GM18505 (cell line): ENCODE measurements around the gene DOCK1.

ENCODE experiments used
- ATAC-seq: cut with Tn5 transposase; IDR thresholded peaks from one replicate; pipeline ENCODE4 v1.9.1; 2021; ENCODE audit not compliant: unreplicated experiment
- POLR2A ChIP-seq: IDR thresholded peaks from 4 replicates; pipeline ENCODE4 v1.6.1; 2011; ENCODE audit warnings: borderline replicate concordance; ENCODE audit not compliant: insufficient read depth, insufficient read length; ENCODE audit errors: extremely low read depth

The DOCK1 gene

DNA sequence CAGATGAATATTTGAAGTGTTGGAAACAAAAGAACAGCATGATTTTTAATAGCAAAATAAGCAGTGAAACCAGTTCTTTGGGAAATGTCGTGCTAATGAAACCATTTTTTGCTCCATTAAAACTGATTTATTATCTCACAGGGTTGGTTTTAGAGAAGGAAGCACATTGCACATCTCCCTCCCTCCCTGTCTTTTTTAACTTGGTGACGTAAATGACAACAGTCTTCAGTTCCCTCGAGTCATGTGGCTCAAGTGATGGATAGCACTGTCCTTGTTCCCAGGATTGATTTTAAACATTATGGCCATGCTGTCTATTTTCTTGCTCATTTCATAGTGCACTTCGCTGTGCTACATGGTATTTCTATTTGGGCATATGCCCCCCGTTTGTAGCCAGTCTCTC is 105.9 kb downstream of the DOCK1 start:
- no peak for ATAC-seq
- TF ChIP-seq POLR2A: no peak

DNA sequence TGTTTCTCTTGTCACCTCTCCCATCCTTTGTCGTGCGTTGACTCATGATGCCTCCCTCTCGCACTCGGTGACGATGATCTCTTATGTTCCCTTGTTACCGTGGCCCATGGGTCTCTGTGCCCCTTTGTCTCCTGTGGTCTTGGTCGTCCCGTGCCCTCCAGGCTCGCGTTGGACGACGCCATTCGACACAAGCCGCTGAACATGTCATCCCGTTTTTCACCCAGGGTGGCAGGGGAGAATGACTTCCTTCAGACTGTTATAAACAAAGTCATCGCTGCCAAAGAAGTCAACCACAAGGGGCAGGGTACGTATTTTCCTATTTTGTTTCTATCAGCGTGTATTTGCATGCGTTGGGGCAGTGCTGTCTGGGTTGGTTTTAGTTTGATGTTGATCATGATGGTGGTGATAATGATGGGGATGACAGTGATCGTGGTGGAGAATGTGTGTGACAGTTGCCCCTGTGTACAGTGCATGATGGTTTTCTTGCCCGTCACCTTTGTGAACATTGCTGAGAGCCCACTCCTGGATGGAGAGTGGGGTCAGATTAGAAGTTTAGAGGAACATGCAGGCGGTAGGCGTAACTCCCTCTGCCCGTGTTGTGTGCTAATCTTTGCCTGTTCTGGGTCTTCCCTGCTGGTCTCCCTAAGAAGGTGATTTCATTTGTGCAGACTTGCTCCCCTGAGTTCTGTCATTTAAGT is 107.0 kb downstream of the DOCK1 start:
- TF ChIP-seq POLR2A: no peak
- no peak for ATAC-seq

DNA sequence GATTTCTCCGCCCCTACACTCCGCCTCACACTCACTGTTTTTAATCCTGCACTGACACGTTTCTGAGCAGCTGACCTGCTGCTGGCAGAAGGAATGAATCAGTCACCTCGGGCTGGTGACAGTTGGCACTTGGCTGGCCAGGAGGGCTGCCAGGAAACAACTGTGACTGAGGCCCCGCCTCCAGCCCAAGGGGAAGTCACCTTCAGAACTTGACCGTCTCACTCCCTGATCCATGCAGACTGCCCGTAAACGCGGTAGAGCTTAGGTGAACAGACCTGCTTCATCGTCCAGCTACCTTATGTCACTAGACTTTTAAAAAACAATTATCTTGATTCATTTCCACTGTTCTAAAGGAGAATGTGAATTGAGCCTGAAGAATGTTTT is 107.5 kb downstream of the DOCK1 start:
- TF ChIP-seq POLR2A: no peak
- no peak for ATAC-seq

- no peak for ATAC-seq
- no peak for TF ChIP-seq POLR2A
Observed at GRCh38 chr10:127013211-127013656, 108.0 kb downstream of the DOCK1 start.

GRCh38 chr10:127013691-127014473 is 108.7 kb downstream of the DOCK1 start:
- no peak for TF ChIP-seq POLR2A
- no peak for ATAC-seq

GRCh38 chr10:127014671-127015070 is 109.4 kb downstream of the DOCK1 start:
- no peak for TF ChIP-seq POLR2A
- no peak for ATAC-seq

DNA sequence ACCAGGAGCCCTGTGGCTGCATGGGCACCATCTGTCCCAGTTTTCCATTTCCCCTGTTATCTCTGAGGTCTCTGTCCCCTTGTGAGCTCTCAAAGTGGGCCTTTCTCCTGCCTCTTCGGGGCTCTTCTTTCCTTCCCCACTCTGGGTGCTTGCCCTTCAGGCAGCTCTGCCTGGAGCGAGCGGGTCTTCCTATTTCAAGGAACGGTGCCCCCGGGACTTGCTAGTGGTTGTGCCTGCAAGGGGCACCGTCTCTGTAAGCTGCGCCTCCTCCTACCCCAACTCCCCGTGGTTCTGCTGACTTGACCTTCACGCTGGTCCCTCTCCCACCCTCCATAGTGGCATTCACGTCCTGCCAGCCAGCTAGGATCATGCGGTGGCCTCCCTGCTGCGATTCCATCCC is 110.1 kb downstream of the DOCK1 start:
- TF ChIP-seq POLR2A: no peak
- no peak for ATAC-seq

DNA sequence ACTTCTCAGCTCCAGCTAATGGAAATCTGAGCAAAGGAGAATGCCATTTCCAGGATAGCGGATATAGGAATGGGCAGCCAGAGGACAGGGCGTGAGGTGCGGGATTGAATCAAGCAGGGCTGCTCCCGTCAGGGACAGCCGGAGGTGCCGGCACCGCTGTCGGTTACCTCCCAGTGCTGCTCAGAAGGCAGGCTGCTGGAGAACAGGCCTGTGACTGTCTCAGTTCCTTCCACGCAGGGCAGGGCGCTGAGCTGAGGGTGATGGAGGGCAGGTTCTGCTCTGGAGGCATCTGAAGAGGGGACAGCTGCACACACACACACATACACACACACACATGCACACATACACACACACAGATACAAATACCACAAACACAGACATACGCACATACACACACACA is 111.1 kb downstream of the DOCK1 start:
- TF ChIP-seq POLR2A: no peak
- no peak for ATAC-seq

GRCh38 chr10:127017541-127018297 is 112.5 kb downstream of the DOCK1 start:
- no peak for ATAC-seq
- no peak for TF ChIP-seq POLR2A

- no peak for ATAC-seq
- no peak for TF ChIP-seq POLR2A
Observed at GRCh38 chr10:127018298-127018650, 113.0 kb downstream of the DOCK1 start.

DNA sequence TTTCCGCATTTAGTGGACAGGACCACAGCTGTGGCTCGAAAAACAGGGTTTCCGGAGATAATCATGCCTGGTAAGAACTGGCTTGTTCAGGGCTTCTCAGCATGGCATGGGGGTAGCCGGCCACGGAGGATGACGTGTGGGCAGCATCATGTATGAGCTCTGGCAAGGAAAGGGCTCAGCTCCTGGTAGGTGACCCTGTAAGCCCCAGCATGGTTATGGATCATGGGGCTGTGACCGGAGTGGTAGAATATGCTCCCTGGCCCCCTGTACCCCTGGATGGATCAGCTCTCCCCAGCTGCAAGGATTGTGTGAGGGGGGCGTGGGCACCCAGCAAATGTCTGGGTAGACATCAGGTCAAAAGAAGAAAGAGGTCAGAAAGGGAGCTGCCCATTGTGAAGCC is 113.5 kb downstream of the DOCK1 start:
- no peak for TF ChIP-seq POLR2A
- no peak for ATAC-seq

DNA sequence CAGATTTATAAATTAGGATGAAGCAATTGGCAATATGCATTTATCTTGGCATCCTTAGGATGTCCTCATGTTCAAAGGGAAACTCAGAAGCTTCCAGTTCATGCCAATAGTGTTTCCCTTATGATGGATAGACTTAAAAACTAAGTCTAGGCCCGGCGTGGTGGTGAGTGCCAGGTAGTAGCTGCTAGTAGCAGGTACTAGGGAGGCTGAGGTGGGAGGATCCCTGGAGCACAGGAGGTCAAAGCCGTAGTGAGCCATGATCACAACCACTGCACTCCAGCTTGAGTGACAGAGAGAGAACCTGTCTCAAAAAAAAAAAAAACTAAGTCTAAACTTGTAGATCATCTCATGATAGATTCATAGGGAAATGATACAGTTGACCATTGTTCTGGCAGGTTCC is 115.0 kb downstream of the DOCK1 start:
- no peak for TF ChIP-seq POLR2A
- ATAC-seq: no peak

GRCh38 chr10:127021801-127022200 is 116.6 kb downstream of the DOCK1 start:
- TF ChIP-seq POLR2A: no peak
- no peak for ATAC-seq
